ENCODE measurements around the gene ZBTB21.
"Not testable (repeated sequence)": the region's sequence is repeated elsewhere in the genome, so short reads cannot be mapped to it uniquely, and the experiment has no call there.

Gene ZBTB21

DNA sequence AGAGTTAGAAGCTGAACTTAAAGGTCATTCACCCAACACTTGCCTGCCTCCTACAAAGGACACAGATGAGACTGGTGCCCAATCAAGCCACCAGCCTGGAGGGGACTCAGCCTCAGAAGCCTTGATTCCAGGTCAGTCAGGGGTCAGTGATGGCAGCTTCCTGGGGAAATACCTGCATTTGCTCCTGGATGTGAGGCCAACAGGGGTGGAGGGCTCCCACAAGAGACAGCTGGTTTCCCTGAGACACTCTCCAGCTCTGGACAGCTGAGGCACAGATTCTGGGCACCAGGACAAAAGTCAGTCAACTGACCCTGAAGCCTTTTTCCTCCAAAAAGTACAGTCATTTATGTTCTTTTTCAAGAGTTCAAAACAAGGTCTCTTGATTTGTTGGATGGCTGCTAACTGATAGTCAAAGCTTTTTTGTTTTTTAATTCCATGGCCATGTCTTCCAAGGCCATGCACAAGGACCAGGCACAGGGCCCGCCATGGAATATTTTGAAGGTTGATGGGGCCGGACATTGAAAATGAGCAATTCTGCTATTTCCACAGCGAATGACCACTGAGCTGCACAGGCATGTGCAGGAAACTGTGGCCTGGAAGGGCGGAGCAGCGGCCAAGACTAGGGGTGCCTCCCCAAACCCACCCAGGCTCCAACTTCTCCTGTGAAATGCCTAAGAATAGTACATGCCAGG, 58.1 kb downstream of the ZBTB21 start:
- DNase-seq (ENCODE audit: low read depth): no peak

DNA sequence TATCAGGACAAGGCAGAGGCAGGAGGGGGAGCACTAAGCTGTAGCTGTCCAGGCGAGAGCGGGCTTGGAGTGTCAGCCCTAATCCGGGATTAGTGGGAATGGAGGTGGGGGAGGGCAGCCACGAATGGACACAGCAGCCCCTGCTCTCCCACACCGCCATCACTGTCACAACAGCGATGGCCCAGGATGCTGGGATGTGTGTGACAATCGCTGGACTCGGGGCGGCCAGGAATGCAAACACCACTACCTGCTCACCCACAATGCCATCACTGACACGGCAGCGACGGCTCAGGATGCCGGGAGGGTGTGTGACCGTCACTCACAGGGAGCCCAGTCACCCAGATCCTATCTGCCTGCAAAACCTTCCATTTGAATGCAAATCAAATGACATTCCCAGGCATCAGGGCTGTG, 59.2 kb downstream of the ZBTB21 start:
- no peak for DNase-seq (ENCODE audit: low read depth)

DNA sequence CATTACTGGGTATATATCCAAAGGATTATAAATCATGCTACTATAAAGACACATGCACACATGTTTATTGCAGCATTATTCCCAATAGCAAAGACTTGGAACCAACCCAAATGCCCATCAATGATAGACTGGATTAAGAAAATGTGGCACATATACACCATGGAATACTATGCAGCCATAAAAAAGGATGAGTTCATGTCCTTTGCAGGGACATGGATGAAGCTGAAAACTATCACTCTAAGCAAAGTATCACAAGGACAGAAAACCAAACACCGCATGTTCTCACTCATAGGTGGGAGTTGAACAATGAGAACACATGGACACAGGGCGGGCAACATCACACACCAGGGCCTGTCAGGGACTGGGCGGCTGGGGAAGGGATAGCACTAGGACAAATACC, 60.5 kb downstream of the ZBTB21 start:
- not testable (repeated sequence) for DNase-seq (ENCODE audit: low read depth)

DNA sequence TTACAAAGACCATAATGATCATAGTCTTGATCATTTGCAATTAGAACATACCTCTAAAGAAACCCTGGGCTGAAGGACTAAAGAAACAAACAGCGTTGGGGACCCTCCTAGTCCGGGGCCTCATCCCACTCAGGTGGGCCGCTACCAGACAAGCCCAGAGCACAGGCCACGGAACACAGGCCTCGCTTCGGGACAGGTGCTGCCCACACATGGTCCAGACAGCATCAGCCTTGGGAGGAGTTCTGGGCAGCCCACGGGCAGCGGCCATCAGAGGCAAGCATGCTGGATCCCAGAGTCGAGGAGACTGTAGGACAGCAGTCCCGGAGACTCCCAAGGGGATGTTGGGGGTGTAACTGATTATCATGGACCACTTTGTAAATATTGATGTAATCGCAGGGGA, 61.3 kb downstream of the ZBTB21 start:
- DNase-seq (ENCODE audit: low read depth): no peak

DNA sequence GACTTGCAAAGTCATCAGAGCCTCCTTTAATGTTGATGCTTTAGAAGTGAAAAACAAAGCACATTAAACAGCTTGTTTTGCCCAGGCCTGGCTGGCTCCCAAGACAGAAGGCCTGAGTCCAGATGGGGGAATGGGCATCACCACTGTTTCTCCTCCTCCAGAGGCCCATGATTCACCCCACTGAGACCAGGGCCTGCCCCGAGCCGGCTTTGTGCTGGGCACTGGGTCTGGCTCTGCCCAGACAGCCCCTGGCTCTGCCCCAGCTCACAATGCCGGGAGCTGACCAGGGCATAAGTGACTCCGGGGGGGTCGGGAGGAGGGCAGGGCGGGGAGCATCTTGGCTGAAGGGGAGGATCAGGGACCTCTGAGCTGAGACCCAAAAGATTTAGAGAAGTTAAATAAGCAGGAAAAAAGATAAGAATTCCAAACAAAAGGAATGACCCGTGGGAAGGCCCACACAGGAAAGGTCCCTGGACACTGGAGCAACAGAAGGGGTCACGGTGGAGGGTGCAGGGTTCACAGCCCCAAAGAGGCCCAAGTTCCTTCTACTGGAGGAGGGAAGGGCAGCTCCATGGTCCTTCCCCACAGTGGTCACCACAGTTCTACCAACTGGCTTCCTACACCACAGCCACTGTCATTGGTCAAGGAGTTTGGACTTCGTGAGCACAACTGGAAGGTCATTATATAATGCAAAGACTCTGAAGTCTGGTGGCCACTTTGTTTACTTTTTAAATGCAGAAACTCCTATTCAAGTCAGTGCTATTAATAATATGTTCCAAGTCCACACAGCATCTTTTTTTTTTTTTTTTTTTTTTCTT, 61.9 kb downstream of the ZBTB21 start:
- DNase-seq (ENCODE audit: low read depth): no peak

DNA sequence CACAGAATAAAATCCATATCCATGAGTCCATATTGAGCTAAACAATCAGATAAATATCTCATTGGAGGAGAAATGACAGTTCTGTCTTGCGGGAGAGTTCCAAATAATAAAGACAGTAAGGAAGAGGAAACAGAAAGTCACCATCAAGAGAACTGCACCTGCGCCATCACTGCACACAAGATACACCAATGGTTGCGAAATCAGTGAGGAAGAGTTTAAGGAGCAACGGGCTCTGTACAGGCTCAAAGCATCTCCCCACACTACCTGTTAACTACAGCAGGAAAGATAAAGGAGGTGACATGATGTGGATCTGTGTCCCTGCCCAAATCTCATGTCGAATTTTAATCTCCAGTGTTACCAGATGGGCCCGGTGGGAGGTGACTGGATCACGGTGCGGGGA, 64.2 kb downstream of the ZBTB21 start:
- DNase-seq (ENCODE audit: low read depth): no peak

DNA sequence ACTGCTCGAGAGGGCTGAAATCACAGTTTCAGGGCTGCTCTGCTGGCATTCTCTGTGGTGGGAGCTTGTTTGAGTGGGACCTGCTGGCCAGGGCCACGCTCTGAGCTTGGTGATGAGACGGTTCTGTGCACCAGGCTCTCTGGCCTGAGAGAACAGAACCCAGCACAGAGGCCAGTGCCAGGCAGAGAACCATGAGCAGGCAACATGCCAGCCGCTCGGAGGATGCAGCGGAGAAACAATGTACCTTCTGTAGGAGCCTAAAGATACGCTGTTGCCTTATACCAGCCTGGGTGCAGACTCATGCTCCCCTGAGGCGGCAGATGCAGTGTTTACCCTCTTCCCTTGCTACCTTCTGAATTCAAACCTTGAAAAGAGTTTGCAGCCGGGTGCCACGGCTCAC, 66.3 kb downstream of the ZBTB21 start:
- DNase-seq (ENCODE audit: low read depth): no peak

DNA sequence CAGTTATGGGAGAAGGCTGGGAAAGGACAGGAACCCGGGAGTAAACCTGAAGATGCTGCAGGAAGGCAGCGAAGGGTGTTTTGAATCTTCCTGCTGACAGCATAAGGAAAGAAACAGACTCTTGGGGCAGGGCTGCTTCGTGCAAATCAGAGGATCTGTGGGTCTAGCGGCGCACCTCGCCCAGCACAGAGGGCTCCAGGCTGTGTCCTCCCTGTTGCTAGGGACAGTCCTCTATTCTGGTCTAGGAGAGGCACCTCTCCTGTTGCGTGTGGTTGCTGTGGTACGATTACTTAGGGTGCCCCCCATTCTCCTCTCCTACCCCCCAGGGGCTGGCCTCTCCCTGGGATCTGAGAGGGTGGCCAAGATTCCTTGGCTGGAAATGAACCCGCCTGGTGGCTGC, 67.7 kb downstream of the ZBTB21 start:
- DNase-seq (ENCODE audit: low read depth): no peak

DNA sequence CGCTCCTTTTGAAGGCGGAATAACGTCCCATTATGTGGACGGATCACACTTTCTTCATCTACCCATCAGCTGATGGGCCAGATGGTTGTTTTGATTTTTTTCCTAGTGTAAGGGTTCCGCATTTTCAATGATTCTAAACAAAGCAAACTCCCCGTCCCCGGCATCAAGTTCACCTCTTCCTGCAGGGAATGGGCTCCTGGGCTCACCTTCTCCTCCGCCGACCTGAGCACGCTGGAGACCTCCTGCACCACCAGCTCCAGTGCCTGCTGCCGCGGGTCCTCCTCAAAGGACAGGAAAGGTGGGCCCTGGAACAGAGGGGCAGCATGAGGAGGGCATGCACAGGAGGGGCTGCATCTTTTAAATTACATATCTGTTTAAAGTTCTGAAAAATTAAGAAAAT, 68.2 kb downstream of the ZBTB21 start:
- DNase-seq (ENCODE audit: low read depth): no peak

DNA sequence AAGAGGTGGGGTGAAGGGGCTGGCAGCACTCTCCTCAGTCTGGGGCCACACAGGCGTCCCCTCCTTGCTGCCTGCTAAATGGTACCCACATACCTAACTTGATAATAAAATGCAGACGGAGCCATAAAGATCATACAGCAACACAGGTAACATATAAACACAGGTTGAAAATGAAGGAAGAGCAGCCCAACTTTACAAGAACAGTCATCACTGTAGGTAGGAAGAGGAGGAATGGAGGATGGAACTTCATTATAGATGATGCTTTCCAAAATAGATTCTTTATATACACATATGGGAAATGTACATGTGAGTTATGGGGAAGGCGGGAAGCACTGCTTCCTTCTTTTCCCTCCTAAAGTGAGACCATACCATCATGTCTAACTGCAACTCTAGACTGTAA, 69.7 kb downstream of the ZBTB21 start:
- DNase-seq (ENCODE audit: low read depth): no peak

DNA sequence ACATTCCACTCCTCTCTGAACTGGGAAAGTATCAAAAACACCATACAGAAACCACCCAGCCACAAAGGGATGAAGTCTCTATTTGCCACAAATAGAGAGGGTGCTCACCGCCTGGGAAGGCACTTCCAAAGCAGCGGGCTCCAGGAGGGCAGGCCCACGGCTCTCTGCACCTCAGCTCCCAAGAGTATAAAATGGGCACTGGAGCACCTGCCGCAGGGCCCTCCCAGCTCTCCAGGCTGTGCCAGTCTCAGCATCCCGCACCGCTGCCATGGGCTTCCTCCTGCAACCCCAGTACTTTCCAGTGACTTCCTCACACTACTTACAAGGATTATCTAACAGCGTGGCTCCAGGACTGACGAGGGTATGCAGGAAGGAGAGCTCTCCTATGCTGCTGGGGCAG, 70.8 kb downstream of the ZBTB21 start:
- DNase-seq (ENCODE audit: low read depth): no peak

All from non-pigmented ciliary epithelial cell (primary cell).